HFFc6 (cell line): ENCODE measurements around the gene DENND1A. TPM values are rescaled to one million over a fixed set of nuclear protein-coding genes. Genes with fewer than 3 reads are reported as not detected.

ENCODE experiments used
- DNase-seq: peaks from one replicate; pipeline ENCODE4 v3.0.0-alpha.2; 2018
- H3K27ac Mint-ChIP-seq: 2 replicates; pipeline ENCODE4 v1.8.0; 2020; ENCODE audit warnings: mild to moderate bottlenecking, mixed read lengths
- H3K27me3 Mint-ChIP-seq: 2 replicates; pipeline ENCODE4 v1.8.0; 2021; ENCODE audit warnings: mild to moderate bottlenecking, moderate library complexity, mixed read lengths; ENCODE audit not compliant: insufficient read depth
- H3K36me3 Mint-ChIP-seq: 2 replicates; pipeline ENCODE4 v1.8.0; 2021; ENCODE audit warnings: low read depth, mixed read lengths
- H3K4me1 Mint-ChIP-seq: 2 replicates; pipeline ENCODE4 v1.8.0; 2020; ENCODE audit warnings: low read depth, mixed read lengths
- H3K4me3 Mint-ChIP-seq: 2 replicates; pipeline ENCODE4 v1.8.0; 2020; ENCODE audit warnings: mild to moderate bottlenecking, moderate library complexity, mixed read lengths
- H3K9me3 Mint-ChIP-seq: 2 replicates; pipeline ENCODE4 v1.8.0; 2020; ENCODE audit warnings: mild to moderate bottlenecking, mixed read lengths
- total RNA-seq, 6 experiments: library from RNA; stranded (reverse); fragmentation: NEBNext Ultra II Directional; extraction: Animal tissue kit (Norgen Biotek cat#: 25700); gene quantifications; 2 replicates in 1 of 6; 3 replicates in 5 of 6; pipeline ENCODE4 v1.2.3, GENCODE V29; 2021
- TF ChIP-seq, protein P1 (sequence below): fragments of 200-600 bp; sonication (generic); IDR thresholded peaks from 2 replicates; pipeline ENCODE4 v1.5.0; 2021; ENCODE audit warnings: antibody characterized with exemption, mild to moderate bottlenecking

The DENND1A gene
- total RNA-seq, 6 experiments from 2014 or later, result 25.4 to 38.3 (median 30.3) TPM

DNA sequence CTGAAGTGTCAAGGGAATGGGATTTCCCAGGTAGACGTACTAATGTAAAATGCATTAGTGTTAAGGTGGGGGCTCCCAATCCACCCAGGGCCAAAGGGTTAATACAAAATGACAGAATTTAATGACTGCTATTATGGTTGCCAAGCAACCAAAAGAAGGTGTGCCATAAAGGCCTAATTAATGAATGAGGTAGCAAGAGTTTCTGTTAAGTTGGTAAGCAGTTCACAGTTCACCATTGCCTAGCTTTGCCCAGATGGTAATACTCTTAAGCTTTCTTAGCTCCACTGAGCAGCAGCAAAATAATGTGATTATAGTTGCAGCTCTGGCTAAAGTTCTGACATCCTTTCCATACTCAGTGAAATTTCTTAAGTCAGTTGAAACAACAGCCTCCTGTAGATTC lies 211.7 kb downstream of the DENND1A start:
- H3K4me1 Mint-ChIP-seq, result no peaks in the 10 kb centered on the region
- no peak overlapping the region for H3K4me3 Mint-ChIP-seq
- peaks cover 16% of the 10 kb centered on the region for H3K9me3 Mint-ChIP-seq
- H3K36me3 Mint-ChIP-seq, result peaks cover 26% of the 10 kb centered on the region
- TF ChIP-seq, protein P1, sequence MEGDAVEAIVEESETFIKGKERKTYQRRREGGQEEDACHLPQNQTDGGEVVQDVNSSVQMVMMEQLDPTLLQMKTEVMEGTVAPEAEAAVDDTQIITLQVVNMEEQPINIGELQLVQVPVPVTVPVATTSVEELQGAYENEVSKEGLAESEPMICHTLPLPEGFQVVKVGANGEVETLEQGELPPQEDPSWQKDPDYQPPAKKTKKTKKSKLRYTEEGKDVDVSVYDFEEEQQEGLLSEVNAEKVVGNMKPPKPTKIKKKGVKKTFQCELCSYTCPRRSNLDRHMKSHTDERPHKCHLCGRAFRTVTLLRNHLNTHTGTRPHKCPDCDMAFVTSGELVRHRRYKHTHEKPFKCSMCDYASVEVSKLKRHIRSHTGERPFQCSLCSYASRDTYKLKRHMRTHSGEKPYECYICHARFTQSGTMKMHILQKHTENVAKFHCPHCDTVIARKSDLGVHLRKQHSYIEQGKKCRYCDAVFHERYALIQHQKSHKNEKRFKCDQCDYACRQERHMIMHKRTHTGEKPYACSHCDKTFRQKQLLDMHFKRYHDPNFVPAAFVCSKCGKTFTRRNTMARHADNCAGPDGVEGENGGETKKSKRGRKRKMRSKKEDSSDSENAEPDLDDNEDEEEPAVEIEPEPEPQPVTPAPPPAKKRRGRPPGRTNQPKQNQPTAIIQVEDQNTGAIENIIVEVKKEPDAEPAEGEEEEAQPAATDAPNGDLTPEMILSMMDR, result no peak
- H3K27me3 Mint-ChIP-seq, result no peaks in the 10 kb centered on the region; the same call in 1 of the 2 replicates
- no peak for DNase-seq
- H3K27ac Mint-ChIP-seq, result no peak overlapping the region

DNA sequence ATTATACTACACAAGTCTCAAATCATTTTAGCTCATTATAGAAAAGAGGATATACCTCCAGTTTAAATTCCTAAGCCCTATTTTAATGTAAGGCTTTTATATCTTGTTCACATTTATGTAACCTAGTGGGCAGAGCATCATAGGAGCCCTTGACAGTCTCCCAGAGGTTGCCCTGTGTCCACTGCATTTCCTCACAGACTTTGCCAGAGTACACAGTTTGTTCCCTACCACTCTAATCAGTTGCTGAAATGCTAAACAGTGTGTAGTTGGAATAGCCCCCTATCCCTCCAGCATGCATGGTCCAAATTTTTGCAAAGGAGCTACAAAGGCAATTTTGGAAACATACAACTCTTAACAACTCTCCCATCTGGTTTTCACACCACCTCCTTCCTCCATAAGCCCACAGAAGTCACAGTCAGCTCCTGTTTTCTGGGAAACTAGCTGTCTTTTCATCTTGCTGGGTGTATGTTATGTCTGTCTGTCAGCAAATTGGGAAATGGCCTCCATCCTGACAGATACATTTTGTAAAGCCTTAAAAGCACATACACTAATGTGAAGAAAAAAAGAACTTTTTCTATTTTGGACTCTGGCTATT lies 212.2 kb downstream of the DENND1A start:
- Mint-ChIP-seq H3K36me3 (peaks cover 25% of the 10 kb centered on the region), H3K9me3 (peaks cover 13% of the 10 kb centered on the region), H3K27ac (no peak overlapping the region), H3K4me1 (peaks cover 4% of the 10 kb centered on the region), H3K27me3 (no peaks in the 10 kb centered on the region; the same call in 1 of the 2 replicates), H3K4me3 (no peak overlapping the region)
- DNase-seq, result no peak
- TF ChIP-seq, protein P1, result no peak

DNA sequence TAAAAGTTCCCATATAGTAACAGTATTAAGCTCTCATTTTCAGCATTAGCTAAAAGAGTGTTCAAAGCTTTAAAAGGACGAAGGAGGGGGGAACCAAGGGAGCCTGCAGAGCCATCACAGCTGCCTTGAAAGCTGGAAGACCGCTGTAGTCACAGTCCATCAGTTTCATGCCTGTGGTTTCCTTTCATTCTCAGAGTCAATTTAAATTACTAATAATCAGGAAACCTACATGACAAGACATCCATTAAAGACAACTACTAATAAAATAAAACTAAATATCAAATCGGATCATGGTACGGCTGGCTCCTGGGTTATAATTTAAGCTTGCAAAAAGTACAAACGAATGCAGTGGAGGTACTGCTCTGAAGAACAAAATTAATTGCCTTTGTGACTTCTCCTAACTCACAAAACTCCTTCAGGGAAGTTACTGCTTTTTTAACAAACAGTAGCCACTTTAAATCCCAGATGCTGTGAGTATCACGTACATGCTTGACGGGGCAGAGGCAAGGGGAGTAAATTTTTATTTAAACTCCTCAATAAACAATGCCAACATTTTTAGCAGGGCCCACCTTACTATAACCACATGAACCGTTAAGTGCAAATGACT lies 213.5 kb downstream of the DENND1A start:
- peaks cover under 1% of the 10 kb centered on the region; the same call in 1 of the 2 replicates for H3K9me3 Mint-ChIP-seq
- H3K4me1 Mint-ChIP-seq, result peaks cover 17% of the 10 kb centered on the region
- H3K4me3 Mint-ChIP-seq, result no peak overlapping the region
- DNase-seq, result no peak
- H3K36me3 Mint-ChIP-seq, result peaks cover 13% of the 10 kb centered on the region
- TF ChIP-seq, protein P1, result no peak
- no peaks in the 10 kb centered on the region; the same call in 1 of the 2 replicates for H3K27me3 Mint-ChIP-seq
- H3K27ac Mint-ChIP-seq, result no peak overlapping the region

DNA sequence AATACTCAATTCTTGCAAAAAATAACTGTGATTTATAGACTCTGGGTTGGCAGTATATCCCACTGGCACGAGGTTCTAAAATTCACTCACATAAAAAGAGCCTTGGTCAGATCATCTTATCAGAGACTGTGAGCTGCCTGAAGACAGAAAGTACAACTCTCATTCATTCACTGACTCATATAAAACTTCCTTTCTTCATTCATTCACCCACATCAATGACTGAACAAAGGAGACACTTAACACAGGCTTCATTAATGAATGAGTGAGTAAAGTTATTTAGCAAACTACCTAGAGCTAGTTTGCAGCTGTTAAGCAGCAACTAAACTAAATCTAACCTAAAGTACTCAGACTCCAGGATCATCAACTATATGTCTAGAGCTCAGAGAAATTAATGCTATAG lies 214.7 kb downstream of the DENND1A start:
- H3K27me3 Mint-ChIP-seq, result no peaks in the 10 kb centered on the region; the same call in 1 of the 2 replicates
- no peak overlapping the region for H3K27ac Mint-ChIP-seq
- peaks cover 21% of the 10 kb centered on the region for H3K4me1 Mint-ChIP-seq
- H3K9me3 Mint-ChIP-seq, result no peaks in the 10 kb centered on the region
- no peak overlapping the region for H3K4me3 Mint-ChIP-seq
- TF ChIP-seq, protein P1, result no peak
- 0 out of 2 replicates have a peak, but pooled peaks cover under 1% of the 10 kb centered on the region for H3K36me3 Mint-ChIP-seq
- no peak for DNase-seq

DNA sequence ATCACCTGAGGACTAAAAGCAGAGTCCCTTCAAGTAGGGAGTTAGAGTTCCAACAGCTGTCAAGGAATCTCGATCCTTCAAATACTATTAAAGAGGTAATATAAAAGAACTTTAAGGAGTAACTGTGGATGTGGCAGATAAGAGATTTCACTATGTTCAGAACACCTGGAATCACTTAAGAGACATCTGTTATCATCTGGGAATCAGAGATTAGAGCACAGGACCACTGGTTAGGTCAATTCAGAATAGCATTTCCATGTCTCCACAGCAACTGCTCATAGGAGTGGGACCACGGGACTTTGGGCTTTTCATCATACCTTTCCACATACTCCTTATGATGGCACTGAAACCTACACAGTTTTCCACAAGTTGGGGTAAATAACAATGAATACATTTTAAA lies 216.6 kb downstream of the DENND1A start:
- no peaks in the 10 kb centered on the region for H3K9me3 Mint-ChIP-seq
- TF ChIP-seq, protein P1, result no peak
- peaks cover 4% of the 10 kb centered on the region; the same call in 1 of the 2 replicates for H3K27me3 Mint-ChIP-seq
- H3K36me3 Mint-ChIP-seq, result no peaks in the 10 kb centered on the region
- H3K4me1 Mint-ChIP-seq, result peaks cover 32% of the 10 kb centered on the region
- DNase-seq, result no peak
- H3K27ac Mint-ChIP-seq, result no peak overlapping the region
- H3K4me3 Mint-ChIP-seq, result no peak overlapping the region
